ENCODE measurements around the gene PPP1R13B. TPM values are rescaled to one million over a fixed set of nuclear protein-coding genes. Genes with fewer than 3 reads are reported as not detected.
"Not testable (repeated sequence)": the region's sequence is repeated elsewhere in the genome, so short reads cannot be mapped to it uniquely, and the experiment has no call there.

Gene PPP1R13B
- total RNA-seq, 1 donor, result 7.3 TPM

DNA sequence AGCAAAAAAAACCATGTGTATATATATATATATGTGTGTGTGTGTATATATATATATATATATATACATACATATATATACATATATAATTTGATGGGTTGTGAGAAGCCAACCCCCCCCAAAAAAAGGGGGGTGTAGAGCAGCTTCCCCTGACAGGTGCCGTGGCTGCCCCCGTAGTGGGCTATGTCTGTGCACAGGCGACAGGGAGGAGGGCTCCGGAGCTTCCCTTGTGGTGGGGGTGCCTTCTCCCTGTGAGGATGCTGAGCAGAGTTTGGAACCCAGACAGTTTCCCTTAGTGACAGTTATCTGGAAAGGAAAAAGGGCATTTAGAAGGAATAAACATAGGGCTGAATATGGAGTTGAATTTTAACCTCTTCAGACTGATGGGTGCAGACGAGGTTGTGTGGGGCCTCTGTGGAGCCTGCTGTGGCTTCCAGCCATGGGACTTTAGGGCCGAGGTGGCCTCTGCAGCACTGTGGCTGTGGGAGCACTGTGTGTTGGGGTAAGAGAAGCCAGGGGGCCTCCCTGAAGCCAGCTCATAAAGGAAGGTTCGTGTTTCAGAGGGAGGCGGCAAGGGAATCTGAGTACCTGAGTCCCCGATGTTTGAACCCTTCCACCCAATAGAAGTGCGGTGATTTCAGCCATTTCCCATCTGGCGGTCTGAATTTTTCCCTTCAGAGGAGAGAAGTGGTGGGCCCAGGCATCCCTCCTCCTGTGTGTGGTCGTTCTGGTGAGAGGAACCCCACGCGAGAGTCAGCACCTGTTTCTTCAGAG is 151.9 kb downstream of the PPP1R13B start:
- DNase-seq (ENCODE audit: low read depth), result no peak
- no peak overlapping the region for H3K4me3 ChIP-seq (ENCODE audit: low read depth, low read length)
- TF ChIP-seq CTCF (IDR thresholded peaks at IDR 0.05; ENCODE audit: insufficient read depth, low read depth, low read length), result no peak

- H3K4me3 ChIP-seq (ENCODE audit: low read depth, low read length), result no peak overlapping the region
- no peak for TF ChIP-seq CTCF (IDR thresholded peaks at IDR 0.05; ENCODE audit: insufficient read depth, low read depth, low read length)
- no peak for DNase-seq (ENCODE audit: low read depth)
These were observed 152.8 kb downstream of the PPP1R13B start for GRCh38 chr14:103694572-103695026.

DNA sequence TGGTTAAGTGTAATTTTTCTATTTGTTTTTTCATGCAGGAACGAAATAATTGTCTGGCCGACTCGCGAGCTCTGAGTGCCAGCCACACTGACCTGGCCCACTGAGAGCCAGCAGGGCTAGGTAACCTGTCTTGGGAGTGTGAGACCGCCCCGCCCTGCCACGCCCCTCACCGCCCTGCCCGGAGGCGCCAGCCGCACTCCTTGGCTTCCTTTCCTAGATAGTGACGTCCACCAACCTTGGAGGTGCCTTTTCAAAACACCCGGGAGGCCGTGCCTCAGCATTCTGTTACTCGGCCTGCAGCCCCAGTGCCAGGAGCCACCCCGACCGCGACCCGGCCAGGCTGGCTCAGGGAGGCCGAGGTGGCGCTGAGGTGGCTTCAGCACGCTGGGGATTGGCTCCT is 153.9 kb downstream of the PPP1R13B start:
- DNase-seq (ENCODE audit: low read depth), result no peak
- H3K4me3 ChIP-seq (ENCODE audit: low read depth, low read length), result no peak overlapping the region
- TF ChIP-seq CTCF (IDR thresholded peaks at IDR 0.05; ENCODE audit: insufficient read depth, low read depth, low read length), result no peak

DNA sequence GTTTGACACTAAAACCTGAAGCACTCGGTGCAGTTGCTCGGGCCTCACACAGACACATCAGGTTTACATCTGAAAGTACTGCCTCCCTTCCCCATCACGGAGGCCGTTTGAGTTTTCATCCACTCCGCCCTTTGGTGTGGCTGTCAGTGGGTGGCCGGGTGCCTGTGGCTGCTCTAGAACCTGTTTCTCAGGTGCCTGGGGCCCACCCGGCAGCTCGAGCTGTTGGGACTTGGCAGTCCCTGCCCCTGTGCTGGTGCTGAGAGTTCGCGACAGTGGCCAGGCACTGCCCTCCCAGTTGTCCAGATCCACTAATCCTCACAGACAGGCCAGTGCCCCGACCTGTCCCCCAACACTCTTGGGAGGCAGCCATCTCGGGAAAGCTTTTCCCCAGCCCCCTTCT is 154.5 kb downstream of the PPP1R13B start:
- H3K4me3 ChIP-seq (ENCODE audit: low read depth, low read length), result no peak overlapping the region
- DNase-seq (ENCODE audit: low read depth), result no peak
- TF ChIP-seq CTCF (IDR thresholded peaks at IDR 0.05; ENCODE audit: insufficient read depth, low read depth, low read length), result no peak

DNA sequence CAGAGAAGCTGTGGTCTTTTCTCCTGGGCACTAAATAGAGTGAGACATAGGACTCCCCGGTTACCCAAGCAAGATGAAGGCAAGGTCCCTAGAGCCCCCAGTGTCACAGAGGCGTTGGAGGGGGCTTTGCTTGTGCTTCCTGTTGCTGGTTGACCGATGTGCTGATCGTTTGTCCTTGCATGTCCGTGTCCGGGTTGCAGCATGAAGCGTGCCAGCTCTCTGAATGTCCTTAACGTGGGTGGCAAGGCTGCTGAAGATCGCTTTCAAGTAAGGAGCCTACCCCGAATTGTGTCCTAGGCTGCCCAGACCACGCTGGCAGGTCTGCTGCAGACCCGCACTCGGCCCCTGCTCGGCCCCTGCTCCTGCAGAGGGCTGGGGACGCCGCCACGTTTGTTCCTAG is 155.2 kb downstream of the PPP1R13B start:
- no peak for TF ChIP-seq CTCF (IDR thresholded peaks at IDR 0.05; ENCODE audit: insufficient read depth, low read depth, low read length)
- no peak for DNase-seq (ENCODE audit: low read depth)
- H3K4me3 ChIP-seq (ENCODE audit: low read depth, low read length), result no peak overlapping the region

DNA sequence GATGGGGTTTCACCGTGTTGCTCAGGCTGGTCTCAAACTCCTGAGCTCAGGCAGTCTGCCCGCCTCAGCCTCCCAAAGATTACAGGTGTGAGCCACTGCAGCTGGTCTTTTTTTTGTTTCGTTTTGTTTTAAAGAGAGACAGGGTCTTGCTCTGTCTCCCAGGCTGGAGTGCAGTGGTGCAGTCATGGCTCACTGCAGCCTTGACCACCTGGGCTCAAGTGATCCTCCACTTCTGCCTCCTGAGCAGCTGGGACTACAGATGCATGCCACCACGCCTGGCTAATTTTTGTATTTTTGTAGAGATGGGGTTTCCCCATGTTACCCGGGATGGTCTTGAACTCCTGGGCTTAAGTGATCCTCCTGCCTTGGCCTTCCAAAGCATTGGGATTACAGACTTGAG is 155.7 kb downstream of the PPP1R13B start:
- H3K4me3 ChIP-seq (ENCODE audit: low read depth, low read length); DNase-seq (ENCODE audit: low read depth): not testable (repeated sequence)

GRCh38 chr14:103690332-103690731 is 157.0 kb downstream of the PPP1R13B start:
- no peak for TF ChIP-seq CTCF (IDR thresholded peaks at IDR 0.05; ENCODE audit: insufficient read depth, low read depth, low read length)
- DNase-seq (ENCODE audit: low read depth), result no peak
- no peak overlapping the region for H3K4me3 ChIP-seq (ENCODE audit: low read depth, low read length)
